ENCODE measurements around the gene PRR29.

The PRR29 gene

DNA sequence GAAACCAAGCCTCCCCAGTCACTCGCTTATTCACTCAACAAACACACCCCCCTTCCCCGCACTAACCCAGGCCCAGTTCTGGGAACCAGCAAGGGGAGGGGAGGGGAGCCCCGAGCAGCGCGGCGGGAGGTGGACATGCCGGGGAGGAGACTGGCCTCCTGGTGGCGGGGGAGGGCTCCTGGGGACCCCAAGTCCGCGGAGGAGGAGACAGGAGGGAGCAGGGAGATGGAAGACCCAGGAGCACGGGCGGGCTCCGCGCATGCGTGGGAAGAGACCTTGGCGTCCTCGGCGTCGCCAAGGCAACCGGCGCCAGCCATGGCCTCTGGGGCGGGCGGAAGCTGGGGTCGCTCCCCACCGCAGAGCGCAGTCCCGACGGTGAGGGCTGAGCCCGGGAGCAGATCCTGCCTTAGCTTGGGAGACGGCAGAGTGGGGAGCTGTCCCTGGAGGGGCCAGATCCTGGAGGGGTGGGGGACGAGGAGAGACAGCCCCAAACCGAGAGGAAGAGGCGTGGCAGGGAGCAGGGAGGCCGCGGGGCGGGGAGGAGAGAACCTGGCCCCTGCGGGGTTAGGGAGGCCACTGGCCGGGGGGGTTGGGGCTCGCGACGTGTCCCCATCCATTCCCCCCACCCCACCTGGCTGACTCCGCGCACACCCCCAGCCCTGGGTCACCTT, at the start of gene PRR29:
Gene PRR29 (plus strand): TSS at position 302 of the 671 bp plus-strand sequence. CDS start 14 bp downstream, at position 316.
- no peaks in the 10 kb centered on the region for H3K9me3 ChIP-seq
- intact Hi-C loops (cut with DNase I; ENCODE audit: low total_unique reads) = loop anchor here (5.0 kb wide), 1 partner anchor 1759 kb away; no protein-coding TSS in a partner anchor
- no peaks in the 10 kb centered on the region for H3K36me3 ChIP-seq
- peaks cover 0 to 70% of the 10 kb centered on the region in 2 donors for H3K27me3 ChIP-seq
- H3K27ac ChIP-seq = no peak within 1 kb of the TSS
- H3K4me1 ChIP-seq = peaks cover 0 to 21% (median 13%) of the 10 kb centered on the region in 4 donors
- TF ChIP-seq CTCF (IDR thresholded peaks at IDR 0.05) = no peak
- DNase-seq = peak in 1 of 2 donors; percentile 63
- peak within 1 kb of the TSS; percentile 38 to 52 for H3K4me3 ChIP-seq

- Histone ChIP-seq H3K4me1 (peaks cover 0 to 2% (median 0%) of the 10 kb centered on the region in 4 donors), H3K4me3 (no peak overlapping the region), H3K27me3 (peaks cover 0 to 55% of the 10 kb centered on the region in 2 donors), H3K36me3 (no peaks in the 10 kb centered on the region), H3K27ac (no peak overlapping the region), H3K9me3 (no peaks in the 10 kb centered on the region)
- no peak for DNase-seq
- intact Hi-C loops (cut with DNase I; ENCODE audit: low total_unique reads) = no loop called here
- no peak for TF ChIP-seq CTCF (IDR thresholded peaks at IDR 0.05)
Observed at GRCh38 chr17:63948521-63948920, 49.6 kb upstream of the PRR29 start.

GRCh38 chr17:63949576-63950250, 48.4 kb upstream of the PRR29 start:
- intact Hi-C loops (cut with DNase I; ENCODE audit: low total_unique reads) = no loop called here

DNA sequence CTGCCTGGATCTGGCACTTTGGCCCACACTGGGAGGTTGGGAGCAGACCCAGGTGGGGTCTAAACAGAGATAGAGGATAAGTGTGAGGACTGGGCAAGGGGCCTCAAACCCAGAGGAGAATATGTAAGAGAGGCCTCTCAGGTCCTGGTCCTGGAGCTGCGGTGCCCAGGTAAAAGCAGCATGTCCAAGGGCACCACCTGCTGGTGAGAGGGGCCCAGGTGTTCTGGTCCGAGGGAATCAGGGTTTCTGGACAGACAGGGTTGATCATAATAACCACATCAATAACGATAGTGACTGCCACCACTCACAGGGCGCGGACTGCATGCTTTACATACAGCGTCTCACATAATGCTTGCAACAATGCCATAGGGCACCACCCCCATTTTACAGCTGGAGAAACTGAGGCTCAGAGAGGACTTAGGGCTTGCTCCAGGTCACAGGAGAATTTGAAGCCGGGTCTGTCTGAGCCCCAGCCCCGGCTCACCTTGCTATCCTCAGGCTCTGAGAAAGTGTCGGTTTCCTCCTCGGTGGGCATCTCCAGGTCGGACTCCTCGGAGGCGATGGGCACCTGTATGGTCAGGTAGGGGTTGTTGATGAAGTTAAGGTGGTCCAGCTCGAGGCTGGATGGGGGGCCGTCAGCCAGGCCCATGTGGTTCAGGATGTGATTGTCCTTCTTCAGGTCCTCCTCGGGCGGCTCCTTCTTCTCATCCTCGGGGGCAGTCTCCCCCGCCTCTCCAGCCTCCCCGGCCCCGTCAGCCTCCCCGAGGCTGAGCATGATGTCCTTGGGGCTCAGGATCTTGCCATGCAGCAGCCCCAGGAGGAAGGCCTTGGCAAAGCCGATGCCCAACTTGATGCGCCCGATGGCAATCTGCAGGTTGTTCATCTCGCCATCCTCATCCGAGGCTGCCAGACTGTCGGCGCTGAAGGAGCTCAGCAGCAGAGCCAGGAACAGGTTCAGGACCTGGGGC, 46.9 kb upstream of the PRR29 start:
- Histone ChIP-seq H3K4me3 (no peak overlapping the region), H3K9me3 (no peaks in the 10 kb centered on the region), H3K27me3 (peaks cover 0 to 56% of the 10 kb centered on the region in 2 donors), H3K27ac (no peak overlapping the region), H3K36me3 (no peaks in the 10 kb centered on the region), H3K4me1 (peaks cover 0 to 2% (median 0%) of the 10 kb centered on the region in 4 donors)
- TF ChIP-seq CTCF (IDR thresholded peaks at IDR 0.05) = no peak
- intact Hi-C loops (cut with DNase I; ENCODE audit: low total_unique reads) = no loop called here
- no peak for DNase-seq

More at GRCh38 chr17:63949576-63950250, 48.4 kb upstream of the PRR29 start:
- DNase-seq = no peak
- H3K9me3 ChIP-seq = no peaks in the 10 kb centered on the region
- no peaks in the 10 kb centered on the region for H3K36me3 ChIP-seq
- TF ChIP-seq CTCF (IDR thresholded peaks at IDR 0.05) = no peak
- H3K27ac ChIP-seq = no peak overlapping the region
- H3K4me1 ChIP-seq = peaks cover 0 to 2% (median 0%) of the 10 kb centered on the region in 4 donors
- H3K27me3 ChIP-seq = peaks cover 0 to 58% of the 10 kb centered on the region in 2 donors
- H3K4me3 ChIP-seq = no peak overlapping the region

DNA sequence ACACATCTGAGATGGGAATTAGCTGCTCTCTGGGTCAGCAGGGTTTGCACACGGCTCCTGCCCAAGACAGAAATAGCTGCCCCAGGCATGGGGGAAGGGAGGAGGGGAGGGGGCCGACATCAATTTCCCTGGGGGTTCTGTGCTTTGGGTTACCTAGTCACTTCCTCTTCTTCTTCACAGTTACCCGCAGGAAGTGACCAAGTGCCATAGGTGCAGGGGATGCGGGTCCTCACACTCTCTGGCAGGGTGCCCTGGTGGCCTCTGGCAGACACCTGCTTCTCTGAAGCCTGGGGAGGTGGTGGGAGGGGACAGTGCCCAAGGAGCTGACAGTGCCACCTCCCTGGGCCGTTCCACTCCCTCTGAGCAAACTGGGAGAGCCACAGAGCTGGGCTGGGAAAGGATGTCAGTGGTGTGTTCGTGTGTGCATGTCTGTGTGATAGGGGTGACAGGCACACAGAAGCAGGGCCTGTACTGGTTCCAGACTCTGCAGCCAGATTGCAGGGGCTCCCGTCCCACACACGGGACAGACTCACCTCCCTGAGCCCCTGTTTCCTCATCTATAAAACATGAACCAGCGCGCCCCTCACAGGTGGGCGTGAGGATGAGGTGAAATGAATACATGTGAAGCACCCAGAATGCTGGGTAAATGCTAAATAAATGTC, 43.6 kb upstream of the PRR29 start:
- H3K4me1 ChIP-seq = no peaks in the 10 kb centered on the region
- no peak for TF ChIP-seq CTCF (IDR thresholded peaks at IDR 0.05)
- H3K36me3 ChIP-seq = no peaks in the 10 kb centered on the region
- H3K9me3 ChIP-seq = no peaks in the 10 kb centered on the region
- no peak for DNase-seq
- H3K4me3 ChIP-seq = no peak overlapping the region
- H3K27me3 ChIP-seq = peaks cover 0 to 31% of the 10 kb centered on the region in 2 donors
- no peak overlapping the region for H3K27ac ChIP-seq
- intact Hi-C loops (cut with DNase I; ENCODE audit: low total_unique reads) = no loop called here
